Measurements from ENCODE around the gene MRM1.
A peak's percentile ranks its signal among the peaks of the same experiment; 100 is the strongest.

Gene MRM1, protein sequence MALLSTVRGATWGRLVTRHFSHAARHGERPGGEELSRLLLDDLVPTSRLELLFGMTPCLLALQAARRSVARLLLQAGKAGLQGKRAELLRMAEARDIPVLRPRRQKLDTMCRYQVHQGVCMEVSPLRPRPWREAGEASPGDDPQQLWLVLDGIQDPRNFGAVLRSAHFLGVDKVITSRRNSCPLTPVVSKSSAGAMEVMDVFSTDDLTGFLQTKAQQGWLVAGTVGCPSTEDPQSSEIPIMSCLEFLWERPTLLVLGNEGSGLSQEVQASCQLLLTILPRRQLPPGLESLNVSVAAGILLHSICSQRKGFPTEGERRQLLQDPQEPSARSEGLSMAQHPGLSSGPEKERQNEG

DNA sequence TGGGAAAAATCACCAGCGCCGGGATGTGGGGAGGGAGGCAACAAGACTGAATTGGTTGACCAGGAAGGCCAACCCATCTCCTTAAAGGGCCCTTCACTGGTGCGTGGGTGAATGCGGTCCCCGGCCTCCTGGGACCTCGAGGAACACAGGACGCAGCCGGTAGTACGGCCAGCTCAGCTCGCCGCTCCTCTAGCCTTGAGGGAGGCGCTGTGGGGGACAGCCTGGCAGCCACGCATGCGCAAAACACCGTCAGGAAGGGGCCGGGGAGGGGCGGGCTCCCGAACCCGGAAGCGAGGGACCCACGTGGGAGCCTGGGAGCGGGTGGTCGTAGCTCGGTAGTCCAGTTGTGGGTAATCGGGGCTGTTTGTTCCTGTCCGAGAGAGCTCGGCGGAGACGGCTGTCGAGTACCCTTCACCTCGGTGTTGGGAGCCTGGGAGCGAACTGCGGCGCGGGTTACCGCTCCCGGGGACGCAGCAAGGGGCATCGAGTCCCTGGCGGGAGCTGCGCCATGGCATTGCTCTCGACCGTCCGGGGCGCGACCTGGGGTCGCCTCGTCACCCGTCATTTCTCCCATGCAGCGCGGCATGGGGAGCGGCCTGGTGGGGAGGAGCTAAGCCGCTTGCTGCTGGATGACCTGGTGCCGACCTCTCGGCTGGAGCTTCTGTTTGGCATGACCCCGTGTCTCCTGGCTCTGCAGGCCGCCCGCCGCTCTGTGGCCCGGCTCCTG, at the start of gene MRM1:
Gene MRM1, plus strand, starts transcription at position 281 of the 727 bp plus-strand sequence. Its CDS starts 228 bp downstream, at position 509.
- peak; percentile 85 for DNase-seq

DNA sequence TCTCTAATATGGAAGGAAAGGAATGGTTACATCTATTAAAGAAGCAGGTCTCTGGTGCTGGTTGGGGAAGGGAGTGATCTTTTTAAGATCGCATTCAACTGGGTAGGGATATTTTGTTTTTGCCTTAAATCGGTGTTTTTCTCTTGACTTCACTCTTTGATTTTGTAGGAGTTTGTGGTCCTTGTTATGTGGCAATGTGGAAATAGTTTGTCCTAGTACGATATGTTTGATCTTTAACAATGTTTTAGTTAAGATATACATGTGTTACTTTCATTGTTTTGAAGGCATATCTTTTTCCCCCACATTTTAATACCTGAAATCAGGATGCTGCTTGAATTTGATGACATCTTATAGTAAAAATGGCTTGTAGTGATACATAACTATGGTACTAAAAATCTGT, 47.9 kb upstream of the MRM1 start:
- no peak for DNase-seq

DNA sequence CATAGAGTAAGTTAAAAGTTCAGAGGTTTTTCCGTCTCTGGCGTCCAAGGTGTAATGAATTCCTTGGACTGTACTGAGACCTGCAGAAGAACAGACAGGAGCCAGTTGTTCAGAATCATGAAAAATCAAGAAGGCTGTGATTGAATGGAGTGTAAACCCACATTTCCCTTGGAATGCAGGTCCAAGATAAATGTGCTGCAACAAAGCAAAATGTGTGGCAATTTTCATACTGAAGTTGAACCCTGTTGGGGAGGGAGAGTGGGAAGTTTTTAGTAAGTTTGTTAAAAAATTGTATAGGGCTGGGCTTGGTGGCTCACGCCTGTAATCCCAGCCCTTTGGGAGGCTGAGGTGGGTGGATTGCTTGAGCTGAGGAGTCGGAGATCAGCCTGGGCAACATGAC, 35.3 kb upstream of the MRM1 start:
- DNase-seq: no peak

DNA sequence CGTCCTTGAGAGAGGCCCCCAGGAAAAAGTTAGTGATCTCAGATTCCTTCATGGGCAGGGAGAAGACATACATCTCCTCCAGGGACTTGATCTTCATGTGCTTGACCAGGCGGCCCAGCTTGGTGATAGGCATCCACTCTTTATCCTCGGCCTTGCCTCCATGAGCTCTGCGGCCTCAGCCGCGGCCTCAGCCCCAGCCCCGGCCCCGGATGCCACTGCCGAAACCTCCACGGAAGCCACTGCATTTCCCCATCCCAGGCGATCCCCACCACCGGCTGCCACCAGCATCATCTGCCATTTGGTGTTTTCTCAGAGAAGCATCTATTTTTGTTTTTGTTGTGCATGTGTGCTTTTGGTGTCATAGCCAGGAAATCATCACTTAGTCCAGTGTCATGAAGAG, 26.4 kb upstream of the MRM1 start:
- DNase-seq: no peak

DNA sequence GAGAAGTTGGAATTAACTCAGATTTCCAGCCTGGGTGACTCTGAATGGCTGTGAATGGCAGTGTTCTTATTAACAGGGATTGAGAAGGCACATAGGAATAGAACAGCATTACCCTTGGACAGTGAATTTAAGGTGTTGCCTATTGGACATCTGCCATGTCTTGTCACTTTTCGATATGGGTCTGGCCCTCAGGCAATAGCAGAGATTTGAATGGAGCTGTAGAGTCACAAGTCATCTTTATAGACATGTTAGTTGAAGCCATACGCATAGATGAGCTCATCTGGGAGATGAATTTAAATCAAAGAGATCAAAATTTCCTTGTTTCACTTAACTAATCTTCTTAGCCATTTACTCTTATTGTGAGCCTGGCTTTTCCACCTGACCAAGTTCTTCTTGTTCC, 24.6 kb upstream of the MRM1 start:
- no peak for DNase-seq

DNA sequence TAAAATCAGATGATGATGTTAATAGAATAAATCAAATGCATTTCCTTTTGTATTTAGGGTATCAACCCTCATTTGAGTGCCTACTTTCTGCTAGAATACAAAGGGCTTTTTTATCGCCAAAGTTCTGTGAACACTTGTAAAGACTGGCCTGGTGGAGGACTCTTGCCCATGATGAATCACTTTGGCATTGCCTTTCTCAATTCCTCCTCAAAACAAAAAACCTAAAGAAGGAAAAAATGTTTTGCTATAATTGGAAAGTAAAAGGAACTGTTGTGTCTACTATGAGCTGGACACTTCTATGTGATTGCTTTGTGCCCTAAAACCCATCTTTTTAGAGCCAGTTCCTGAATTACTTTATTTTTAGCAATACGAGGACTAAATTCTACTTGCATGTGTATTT, 22.7 kb upstream of the MRM1 start:
- DNase-seq: no peak

DNA sequence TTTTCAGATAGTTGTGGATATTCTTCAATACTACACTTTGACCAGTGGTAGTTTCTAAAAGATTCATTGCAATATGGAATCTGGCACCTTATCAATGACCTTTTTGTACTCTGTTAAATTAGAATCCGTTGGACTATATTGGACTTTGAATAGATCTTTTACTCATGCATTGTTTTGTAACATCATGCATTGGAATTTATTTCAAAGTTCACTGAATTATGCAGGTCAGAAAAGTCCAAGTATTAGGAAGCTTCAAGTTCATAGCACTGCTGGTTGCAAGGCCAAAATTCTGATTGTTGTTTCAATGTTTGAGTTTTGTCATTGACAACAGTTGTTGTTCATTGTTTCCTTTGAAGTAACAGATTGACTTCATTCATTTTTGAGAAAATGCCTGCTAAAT, 17.6 kb upstream of the MRM1 start:
- no peak for DNase-seq

DNA sequence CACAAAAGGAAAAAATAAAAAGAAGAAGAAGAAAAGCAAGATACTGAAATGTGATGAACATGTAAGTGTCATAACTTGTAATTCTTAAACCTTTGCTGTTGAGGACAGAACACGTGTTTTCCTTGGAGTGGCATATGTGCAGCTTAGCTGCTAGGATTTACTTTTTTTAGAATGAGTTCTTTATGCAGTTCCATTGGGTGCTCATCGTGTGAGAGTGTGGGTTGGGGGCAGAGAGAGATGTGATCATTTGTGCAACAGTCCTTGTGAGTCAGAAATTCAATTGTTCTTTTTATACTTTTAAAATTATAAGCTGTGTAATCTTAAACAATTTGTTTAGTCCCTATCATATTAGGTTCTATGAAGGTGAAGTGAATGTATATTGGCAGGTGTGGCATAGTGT, 15.2 kb upstream of the MRM1 start:
- DNase-seq: no peak

DNA sequence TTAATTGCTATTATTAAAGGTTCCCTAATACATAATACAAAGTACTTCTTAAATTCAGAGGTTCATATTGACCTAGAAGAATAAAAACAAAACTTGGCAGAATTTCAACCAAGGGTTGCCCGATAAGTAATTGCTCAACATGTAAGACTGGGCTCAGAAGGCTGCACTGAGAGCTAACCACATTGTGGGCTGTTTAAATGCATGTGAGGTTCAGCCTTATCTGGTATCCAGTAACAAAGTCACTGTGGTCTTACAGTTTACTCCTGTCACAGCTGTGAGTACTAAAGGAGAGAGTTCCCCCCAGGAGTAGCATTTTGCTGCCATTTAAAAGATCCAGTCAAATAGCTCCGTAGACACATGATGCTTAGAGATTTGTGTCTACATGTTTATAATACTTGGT, 11.3 kb upstream of the MRM1 start:
- no peak for DNase-seq

DNA sequence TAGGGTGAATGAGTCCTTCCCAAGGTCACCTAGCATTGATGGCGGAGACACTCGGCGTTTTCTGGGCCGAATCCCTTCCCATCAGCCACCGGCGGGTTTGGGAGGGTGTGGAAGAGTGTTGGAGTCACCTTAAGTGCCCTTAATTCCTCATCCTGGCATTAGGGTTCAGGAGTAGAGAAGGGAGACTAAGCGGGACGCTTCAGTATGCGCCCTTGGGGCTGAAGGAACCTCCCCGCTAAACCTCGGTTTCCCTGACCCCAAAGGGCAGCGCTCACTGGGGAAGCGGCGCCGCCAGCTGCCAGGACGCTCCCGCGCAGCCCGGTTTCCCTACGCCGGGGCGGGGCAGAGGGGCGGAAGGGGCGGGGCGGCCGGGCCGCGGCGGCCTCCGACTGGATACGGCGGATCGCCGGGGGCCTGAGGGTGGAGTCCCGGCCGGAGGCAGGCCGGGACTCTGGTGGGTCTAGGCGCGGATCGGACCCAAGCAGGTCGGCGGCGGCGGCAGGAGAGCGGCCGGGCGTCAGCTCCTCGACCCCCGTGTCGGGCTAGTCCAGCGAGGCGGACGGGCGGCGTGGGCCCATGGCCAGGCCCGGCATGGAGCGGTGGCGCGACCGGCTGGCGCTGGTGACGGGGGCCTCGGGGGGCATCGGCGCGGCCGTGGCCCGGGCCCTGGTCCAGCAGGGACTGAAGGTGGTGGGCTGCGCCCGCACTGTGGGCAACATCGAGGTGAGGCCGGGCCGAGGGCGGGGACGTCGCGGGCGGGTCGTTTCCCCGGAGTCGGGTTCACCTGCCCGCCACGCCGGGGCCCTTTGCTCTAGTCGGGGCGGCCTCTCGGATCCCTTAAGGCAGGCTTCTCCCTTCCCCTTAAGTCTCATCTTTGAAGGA, 9.7 kb upstream of the MRM1 start, which contains the start of gene DHRS11:
Gene DHRS11, plus strand, starts transcription at position 446 of the 882 bp plus-strand sequence. Its CDS starts 131 bp downstream, at position 577.
- peak; percentile 53 for DNase-seq

DNA sequence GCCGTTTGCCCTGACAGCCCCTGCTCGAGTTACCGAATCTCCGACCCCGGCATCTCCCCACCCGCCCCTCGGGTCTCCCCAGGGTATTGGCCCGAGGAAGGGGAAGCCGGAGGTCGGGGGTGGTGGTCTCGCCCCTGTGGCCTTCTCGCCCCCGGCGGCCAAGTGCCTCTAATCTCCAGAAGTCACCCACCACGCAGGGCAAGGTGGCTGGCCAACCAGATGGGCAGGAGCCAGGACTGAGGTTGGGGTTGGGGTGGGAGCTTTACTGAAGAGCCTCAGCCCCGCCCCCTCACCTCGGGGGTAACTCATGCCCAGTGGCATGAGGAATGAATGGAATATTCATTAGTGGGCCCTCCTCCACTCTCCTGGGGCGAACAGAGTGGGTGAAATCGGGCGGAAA, 9.1 kb upstream of the MRM1 start:
- DNase-seq: peak; percentile 62

DNA sequence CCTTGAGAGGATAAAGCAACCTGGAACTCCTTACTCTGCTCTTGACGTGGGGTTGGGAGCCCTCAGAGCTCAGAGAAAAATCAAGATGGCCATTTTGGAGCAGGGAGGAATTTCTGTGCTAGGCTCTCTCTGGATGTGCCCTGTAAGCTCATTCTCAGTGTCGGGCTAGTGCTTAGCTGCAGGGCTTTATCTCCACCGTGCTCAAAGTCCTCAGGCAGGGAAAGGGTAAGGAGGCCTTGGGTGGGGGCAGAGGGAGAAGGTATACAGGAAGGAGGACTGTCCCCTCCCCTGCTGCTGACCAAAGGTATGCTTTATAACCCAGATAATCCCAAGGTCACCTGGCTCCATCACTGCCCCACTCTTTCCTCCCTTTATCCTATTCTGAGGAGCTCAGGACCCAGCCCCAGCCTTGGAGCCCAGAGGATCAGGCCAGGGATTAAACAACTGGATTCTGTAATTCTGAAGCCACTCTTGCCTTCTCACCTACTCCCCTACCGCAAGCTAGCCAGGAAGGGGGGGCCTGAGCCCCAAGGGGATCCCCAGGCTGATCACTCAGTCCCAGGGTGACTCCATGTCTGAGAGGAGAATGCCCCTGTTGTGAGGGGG, 8.6 kb upstream of the MRM1 start:
- no peak for DNase-seq

DNA sequence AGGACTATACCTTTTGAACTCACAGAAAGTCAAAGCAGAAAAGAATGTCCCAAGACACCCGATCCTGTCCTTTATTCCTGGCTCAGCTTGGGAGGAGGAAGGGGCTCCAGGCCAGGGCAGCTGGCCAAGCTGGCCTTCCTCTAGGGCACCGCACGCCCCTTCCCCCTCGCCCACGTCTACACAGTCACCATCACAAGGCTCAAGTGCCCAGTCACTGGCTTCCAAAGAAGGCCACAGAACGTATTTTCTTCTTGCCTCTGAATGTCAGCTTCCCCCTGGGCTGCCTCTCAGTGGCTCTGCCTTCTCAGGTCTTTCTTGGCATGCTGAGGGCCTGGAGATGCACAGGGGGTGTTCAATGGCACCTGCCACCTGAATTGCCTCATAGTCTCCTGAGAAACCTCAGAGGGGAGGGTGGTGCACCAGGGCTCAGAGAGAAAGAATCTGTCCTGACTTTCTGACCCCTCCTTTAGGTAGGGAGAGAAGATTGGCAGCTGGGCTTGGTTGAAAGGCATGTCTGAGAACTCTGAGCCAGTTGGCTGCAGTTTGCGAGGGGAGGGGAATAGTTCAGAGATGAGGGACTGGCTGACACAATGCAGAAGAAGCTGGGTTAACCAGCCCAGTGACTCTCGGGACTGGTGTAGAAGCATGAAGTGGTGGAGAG, 7.6 kb upstream of the MRM1 start:
- DNase-seq: no peak

DNA sequence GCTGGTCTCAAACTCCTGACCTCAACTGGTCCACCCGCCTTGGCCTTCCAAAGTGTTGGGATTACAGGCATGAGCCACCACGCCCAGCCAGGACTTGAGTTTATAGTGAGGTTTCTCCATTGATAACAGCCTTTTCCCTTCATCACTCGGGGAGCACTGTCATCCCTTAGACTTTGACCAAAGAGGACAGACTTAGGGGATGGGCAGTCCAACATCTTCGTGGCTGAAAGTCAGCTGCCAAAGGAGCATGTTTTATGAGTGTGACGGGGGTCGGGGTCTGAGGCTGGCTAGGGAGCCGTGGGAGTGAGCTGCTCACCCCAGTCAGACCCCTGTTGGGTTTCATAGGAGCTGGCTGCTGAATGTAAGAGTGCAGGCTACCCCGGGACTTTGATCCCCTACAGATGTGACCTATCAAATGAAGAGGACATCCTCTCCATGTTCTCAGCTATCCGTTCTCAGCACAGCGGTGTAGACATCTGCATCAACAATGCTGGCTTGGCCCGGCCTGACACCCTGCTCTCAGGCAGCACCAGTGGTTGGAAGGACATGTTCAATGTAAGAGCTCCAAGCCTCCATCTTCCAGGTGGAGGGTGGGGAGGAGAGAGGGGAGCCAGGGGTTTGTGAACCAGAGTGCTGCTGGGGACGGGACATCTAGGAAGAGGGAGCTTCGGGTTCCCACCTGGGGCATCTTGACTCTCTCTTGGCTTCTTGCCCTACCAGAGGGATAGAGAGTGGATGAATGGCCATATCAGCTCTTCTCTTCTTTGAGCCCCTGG, 6.6 kb upstream of the MRM1 start:
- DNase-seq: no peak

DNA sequence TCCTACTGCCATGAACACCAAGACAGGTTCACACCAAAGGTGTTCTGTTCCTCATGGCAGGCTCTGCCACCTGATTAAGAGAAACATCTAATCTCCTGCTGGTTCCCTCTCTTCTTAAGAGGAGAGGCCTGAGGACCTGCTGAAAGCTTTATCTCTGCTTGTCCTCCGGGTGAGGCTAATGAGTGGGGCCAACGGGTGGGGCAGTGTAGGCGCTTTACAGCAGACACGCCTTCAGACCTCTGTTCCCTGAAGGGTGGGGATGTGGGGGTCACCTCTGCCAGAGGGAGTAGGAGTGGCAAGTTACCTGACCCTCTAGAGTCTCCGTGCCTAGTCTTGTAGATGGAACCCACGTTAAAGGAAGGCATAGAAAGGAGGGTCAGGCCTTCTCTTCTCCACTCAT, 4.2 kb upstream of the MRM1 start:
- no peak for DNase-seq

DNA sequence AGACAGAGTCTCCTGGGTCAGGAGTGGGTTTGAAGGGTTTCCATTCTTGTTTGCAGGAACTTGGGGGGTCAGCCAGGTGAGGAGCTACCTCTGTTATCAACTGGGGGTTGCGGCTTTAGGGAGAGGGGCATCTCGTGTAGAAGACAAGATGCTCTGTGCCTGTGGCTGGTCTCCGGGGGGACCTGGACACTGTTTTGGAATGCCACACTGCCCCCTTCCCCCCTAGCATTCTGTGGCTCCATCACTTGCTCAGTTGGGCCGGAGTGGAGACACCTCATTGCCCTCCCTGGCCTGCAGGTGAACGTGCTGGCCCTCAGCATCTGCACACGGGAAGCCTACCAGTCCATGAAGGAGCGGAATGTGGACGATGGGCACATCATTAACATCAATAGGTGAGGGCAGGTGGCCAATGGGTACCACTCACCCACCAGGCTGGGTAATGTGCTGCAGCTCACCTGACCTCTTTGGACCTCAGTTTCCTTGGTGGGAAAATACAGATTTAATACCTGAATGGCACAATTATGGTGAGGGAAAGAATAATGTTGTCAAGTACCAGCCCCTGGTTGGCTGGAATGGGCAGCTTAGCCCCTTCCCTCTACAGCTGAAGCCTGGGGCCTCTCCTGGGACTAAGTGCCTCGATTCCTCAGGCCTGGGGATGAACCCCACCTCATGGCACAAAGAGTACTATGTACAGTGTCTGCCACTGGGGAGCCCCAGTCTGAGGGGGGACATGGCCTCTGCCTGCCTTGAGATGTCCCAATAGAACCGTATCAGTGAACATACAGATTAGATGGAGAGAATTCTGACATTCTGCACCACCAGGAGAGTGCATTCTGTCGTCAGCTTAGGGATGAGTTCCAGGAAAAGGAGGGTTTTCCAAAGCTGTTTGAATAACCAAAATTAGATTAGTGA, 3.3 kb upstream of the MRM1 start:
- DNase-seq: no peak

DNA sequence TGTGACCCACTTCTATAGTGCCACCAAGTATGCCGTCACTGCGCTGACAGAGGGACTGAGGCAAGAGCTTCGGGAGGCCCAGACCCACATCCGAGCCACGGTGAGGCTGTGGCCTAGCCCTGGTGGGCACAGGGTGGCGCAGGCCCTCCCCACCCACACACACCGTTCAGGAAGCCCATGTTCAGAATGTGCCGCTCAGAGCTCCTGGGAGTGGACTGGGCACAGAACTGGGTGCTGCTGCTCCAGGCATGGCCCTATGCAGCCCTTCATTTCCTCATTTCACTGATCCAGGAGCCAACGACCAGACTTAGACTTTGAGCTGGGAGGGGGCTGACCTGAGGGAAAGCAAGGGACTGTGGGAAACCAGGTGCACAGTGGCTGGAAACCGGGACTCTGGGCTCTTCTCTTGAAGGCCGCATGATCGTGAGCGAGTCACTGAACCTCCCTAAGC, 2.4 kb upstream of the MRM1 start:
- DNase-seq: no peak

DNA sequence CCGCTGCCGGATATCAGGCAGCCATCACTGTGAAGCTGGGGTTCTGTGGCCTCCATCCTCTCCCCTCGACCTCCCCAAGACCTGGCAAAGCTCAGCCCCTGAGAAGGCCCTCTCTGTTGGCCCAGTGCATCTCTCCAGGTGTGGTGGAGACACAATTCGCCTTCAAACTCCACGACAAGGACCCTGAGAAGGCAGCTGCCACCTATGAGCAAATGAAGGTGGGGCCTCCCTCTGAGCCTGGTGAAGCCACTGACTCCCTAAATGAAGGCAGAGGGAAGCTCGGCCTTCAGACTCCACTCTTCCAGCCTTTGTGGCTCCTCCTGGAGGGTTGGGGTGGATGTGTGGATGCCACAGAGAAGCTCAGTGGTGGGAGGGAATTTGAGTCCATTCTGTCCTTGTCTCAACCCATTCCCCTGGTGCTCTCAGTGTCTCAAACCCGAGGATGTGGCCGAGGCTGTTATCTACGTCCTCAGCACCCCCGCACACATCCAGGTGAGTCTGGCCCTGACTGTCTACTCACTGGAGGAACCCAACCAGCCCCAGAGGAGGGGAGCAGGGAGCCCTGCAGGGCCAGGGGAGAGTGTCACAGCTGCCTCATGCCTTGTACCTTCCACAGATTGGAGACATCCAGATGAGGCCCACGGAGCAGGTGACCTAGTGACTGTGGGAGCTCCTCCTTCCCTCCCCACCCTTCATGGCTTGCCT, 1.7 kb upstream of the MRM1 start:
- DNase-seq: no peak

DNA sequence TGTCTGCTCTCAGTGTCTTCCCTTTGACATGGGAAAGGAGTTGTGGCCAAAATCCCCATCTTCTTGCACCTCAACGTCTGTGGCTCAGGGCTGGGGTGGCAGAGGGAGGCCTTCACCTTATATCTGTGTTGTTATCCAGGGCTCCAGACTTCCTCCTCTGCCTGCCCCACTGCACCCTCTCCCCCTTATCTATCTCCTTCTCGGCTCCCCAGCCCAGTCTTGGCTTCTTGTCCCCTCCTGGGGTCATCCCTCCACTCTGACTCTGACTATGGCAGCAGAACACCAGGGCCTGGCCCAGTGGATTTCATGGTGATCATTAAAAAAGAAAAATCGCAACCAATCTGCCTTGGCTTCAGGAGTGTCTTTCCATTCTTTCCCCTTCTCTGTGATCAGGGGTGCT, 918 bp upstream of the MRM1 start:
- DNase-seq: no peak

DNA sequence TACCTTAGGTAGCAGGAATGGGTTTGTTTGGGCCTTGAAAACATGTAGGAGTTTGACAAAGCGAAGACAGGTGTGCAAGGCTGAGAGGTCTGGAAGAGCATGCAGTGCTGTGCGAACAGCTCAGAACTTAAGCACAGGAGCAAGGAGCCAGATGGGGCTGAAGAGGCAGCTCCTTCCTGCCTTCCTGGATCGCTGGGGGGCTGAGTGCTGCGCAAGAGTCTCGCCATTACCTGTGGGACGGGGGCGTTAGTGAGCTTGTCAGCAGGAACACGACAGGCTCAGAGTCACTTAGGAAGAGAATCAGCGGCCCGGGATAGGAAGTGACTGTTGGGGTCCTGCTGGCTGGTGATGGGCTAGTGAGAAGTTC, 464 bp upstream of the MRM1 start:
- DNase-seq: peak; percentile 66
